GM18873 (cell line): Measurements from ENCODE around the gene RINT1.
A peak's percentile ranks its signal among the peaks of the same experiment; 100 is the strongest.
"Not testable (repeated sequence)": the region's sequence is repeated elsewhere in the genome, so short reads cannot be mapped to it uniquely, and the experiment has no call there.

Experiments
- ATAC-seq: cut with Tn5 transposase; IDR thresholded peaks from one replicate; pipeline ENCODE4 v1.9.1; 2021; ENCODE audit warnings: mild to moderate bottlenecking, moderate library complexity, moderate number of reproducible peaks; ENCODE audit not compliant: unreplicated experiment, low FRiP score

RINT1 gene

GRCh38 chr7:105531792-105532671 is at the start of gene RINT1:
Gene RINT1 (plus strand): TSS chr7:105532201. CDS start chr7:105532316, 115 bp downstream.
- ATAC-seq = peak; percentile 95

- ATAC-seq = no peak
Observed at GRCh38 chr7:105487579-105488571, 44.1 kb upstream of the RINT1 start.

- no peak for ATAC-seq
Observed at GRCh38 chr7:105489409-105489808, 42.6 kb upstream of the RINT1 start.

- ATAC-seq = no peak
Observed at GRCh38 chr7:105493196-105493922, 38.6 kb upstream of the RINT1 start.

GRCh38 chr7:105493923-105494315 is 38.1 kb upstream of the RINT1 start:
- ATAC-seq = no peak

GRCh38 chr7:105496521-105496920 is 35.5 kb upstream of the RINT1 start:
- ATAC-seq = no peak

- no peak for ATAC-seq
Observed at GRCh38 chr7:105497016-105497415, 35.0 kb upstream of the RINT1 start.

GRCh38 chr7:105502173-105502572 is 29.8 kb upstream of the RINT1 start:
- no peak for ATAC-seq

- ATAC-seq = no peak
Observed at GRCh38 chr7:105512415-105512814, 19.6 kb upstream of the RINT1 start.

- ATAC-seq = no peak
Observed at GRCh38 chr7:105512926-105513526, 19.0 kb upstream of the RINT1 start.

GRCh38 chr7:105515610-105516009 is 16.4 kb upstream of the RINT1 start:
- ATAC-seq = not testable (repeated sequence)

GRCh38 chr7:105519353-105519752 is 12.6 kb upstream of the RINT1 start:
- no peak for ATAC-seq

- ATAC-seq = not testable (repeated sequence)
Observed at GRCh38 chr7:105520620-105521019, 11.4 kb upstream of the RINT1 start.

- ATAC-seq = peak; percentile 21
Observed at GRCh38 chr7:105521027-105521716, 10.8 kb upstream of the RINT1 start.

GRCh38 chr7:105521717-105522463 is 10.1 kb upstream of the RINT1 start, which contains the start of gene PUS7:
Gene PUS7 (minus strand): TSS chr7:105522271. CDS start chr7:105508512, 13,759 bp downstream.
- ATAC-seq = peak; percentile 60

GRCh38 chr7:105524423-105524822 is 7.6 kb upstream of the RINT1 start:
- not testable (repeated sequence) for ATAC-seq

- ATAC-seq = no peak
Observed at GRCh38 chr7:105524840-105525239, 7.2 kb upstream of the RINT1 start.

- ATAC-seq = not testable (repeated sequence)
Observed at GRCh38 chr7:105527737-105528136, 4.3 kb upstream of the RINT1 start.

- no peak for ATAC-seq
Observed at GRCh38 chr7:105530126-105530525, 1.9 kb upstream of the RINT1 start.
